Stimulated activated naive CD8-positive, alpha-beta T cell treated with anti-CD3 and anti-CD28 coated beads, Interleukin-15, Interleukin-2, amounts not matched to agents 100 ng/mL and 50 ng/mL, for 24 hours (primary cell): Measurements from ENCODE around the gene STX1B.

Experiments
- H3K27ac Mint-ChIP-seq: one replicate; pipeline ENCODE4 v1.8.0; 2021; ENCODE audit warnings: mild to moderate bottlenecking, mixed read lengths
- H3K27me3 Mint-ChIP-seq: one replicate; pipeline ENCODE4 v1.8.0; 2021; ENCODE audit warnings: mixed read lengths
- H3K36me3 Mint-ChIP-seq: one replicate; pipeline ENCODE4 v1.8.0; 2021; ENCODE audit warnings: low read depth, mixed read lengths
- H3K4me1 Mint-ChIP-seq: one replicate; pipeline ENCODE4 v1.8.0; 2021; ENCODE audit warnings: low read depth, mixed read lengths
- H3K4me3 Mint-ChIP-seq: one replicate; pipeline ENCODE4 v1.8.0; 2021; ENCODE audit warnings: mild to moderate bottlenecking, mixed read lengths
- H3K9me3 Mint-ChIP-seq: one replicate; pipeline ENCODE4 v1.8.0; 2021; ENCODE audit warnings: mixed read lengths

STX1B gene

DNA sequence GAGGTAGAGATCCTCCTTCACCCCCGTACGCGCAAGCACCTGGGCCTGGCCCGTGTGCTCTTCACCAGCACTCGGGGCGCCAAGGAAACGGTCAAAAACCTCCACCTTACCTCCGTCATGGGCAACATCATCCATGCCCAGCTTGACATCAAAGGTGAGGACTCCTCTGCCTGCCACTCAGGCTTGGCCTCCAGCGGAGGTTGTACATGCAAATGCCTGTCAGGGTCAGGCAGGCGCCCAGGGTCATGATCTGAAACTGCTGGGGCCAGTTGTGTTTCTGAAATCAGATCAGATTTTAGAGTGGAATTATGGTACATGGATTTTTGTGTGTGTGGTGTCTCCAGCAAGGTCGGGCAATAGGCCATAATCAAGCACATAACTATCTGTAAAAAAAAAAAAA lies 49.1 kb downstream of the STX1B start:
- no peaks in the 10 kb centered on the region for H3K27me3 Mint-ChIP-seq
- no peaks in the 10 kb centered on the region for H3K9me3 Mint-ChIP-seq
- H3K4me3 Mint-ChIP-seq, result no peak overlapping the region
- H3K4me1 Mint-ChIP-seq, result peaks cover 33% of the 10 kb centered on the region
- H3K27ac Mint-ChIP-seq, result no peak overlapping the region
- peaks cover 61% of the 10 kb centered on the region for H3K36me3 Mint-ChIP-seq

DNA sequence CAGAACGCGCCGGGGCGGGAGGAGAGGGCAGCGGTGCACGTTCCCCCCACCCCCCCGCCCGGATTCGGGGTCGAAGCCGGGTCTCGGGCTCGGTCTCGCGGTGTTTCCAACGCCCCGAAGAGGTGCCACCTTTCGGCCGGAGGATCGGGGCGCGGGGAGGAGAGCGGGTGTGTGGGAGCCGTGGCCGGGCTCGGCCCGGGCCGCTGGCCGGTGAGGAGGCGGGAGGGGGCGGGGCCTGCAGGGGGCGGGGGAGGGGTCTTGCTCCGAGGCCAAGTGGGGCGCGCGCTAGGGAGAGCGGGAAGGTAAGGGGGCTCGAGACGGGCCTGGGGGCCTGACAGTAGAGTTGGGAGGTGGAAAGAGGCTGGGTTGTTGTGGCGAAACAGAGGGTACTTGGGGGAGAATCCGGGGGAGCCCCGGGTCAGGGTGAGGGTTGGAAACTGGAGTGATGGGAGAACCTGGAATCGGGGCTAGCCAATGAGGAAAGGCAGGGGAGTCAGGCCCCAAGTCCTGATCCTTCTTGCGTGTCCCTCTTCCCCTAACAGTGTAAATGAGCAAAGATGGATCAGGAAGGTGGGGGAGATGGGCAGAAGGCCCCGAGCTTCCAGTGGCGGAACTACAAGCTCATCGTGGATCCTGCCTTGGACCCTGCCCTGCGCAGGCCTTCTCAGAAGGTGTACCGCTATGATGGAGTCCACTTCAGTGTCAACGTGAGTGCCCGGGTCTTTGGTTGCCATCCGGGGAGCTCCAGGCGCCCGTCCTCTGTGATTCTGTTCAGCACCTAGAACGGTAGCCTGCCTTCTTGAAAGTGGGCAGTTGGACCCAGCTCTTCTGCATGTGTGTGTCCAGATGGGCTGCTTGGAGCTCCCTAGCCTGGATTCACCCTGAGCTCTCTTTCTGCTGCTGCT lies 52.0 kb downstream of the STX1B start:
- peaks cover 39% of the 10 kb centered on the region for H3K4me1 Mint-ChIP-seq
- H3K4me3 Mint-ChIP-seq, result peak overlapping the region; percentile 93
- H3K36me3 Mint-ChIP-seq, result peaks cover 40% of the 10 kb centered on the region
- no peaks in the 10 kb centered on the region for H3K27me3 Mint-ChIP-seq
- no peaks in the 10 kb centered on the region for H3K9me3 Mint-ChIP-seq
- peak overlapping the region; percentile 87 for H3K27ac Mint-ChIP-seq

DNA sequence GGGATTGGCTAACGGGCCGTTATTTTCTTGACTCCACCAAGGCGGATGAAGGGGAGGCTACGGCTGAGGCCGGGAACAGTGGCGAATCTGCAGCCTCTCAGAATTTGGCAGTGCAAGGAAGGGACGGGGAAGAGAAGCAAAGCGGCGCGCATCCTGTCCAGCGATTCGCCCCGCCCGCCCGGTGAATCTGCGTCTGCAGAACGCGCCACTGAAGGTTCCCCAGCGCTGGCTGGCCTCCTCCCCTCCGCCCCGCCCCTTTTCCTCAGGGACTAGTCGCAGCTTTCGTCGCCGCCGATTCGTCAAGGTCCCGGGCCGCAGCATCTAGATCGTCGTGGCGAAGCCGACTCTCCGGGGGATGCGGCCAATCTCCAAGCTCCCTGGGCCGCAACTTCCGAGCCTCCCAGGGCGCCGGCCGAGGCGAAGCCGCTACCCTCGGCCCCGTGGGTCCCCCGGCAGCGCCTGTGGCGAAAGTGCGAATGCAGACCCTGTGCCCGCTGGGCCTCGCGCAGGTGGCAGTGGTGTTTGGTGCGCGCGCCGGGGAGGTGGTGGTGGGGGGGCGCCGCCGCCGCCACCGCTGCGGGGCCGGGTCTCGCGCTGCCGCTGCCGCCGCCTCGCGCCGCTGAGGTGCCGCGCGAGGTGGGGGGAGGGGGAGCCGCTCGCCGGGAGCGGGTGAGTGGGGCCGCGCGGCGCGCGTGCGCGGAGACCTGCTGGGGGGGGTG lies 52.8 kb downstream of the STX1B start, which contains the start of gene SETD1A:
TSS of gene SETD1A (plus strand) at position 299 of the 719 bp plus-strand sequence. CDS start 978 bp downstream, outside the sequence.
- no peaks in the 10 kb centered on the region for H3K9me3 Mint-ChIP-seq
- no peaks in the 10 kb centered on the region for H3K27me3 Mint-ChIP-seq
- peaks cover 39% of the 10 kb centered on the region for H3K4me1 Mint-ChIP-seq
- peak within 1 kb of the TSS; percentile 93 for H3K4me3 Mint-ChIP-seq
- peaks cover 34% of the 10 kb centered on the region for H3K36me3 Mint-ChIP-seq
- peak within 1 kb of the TSS; percentile 100 for H3K27ac Mint-ChIP-seq

DNA sequence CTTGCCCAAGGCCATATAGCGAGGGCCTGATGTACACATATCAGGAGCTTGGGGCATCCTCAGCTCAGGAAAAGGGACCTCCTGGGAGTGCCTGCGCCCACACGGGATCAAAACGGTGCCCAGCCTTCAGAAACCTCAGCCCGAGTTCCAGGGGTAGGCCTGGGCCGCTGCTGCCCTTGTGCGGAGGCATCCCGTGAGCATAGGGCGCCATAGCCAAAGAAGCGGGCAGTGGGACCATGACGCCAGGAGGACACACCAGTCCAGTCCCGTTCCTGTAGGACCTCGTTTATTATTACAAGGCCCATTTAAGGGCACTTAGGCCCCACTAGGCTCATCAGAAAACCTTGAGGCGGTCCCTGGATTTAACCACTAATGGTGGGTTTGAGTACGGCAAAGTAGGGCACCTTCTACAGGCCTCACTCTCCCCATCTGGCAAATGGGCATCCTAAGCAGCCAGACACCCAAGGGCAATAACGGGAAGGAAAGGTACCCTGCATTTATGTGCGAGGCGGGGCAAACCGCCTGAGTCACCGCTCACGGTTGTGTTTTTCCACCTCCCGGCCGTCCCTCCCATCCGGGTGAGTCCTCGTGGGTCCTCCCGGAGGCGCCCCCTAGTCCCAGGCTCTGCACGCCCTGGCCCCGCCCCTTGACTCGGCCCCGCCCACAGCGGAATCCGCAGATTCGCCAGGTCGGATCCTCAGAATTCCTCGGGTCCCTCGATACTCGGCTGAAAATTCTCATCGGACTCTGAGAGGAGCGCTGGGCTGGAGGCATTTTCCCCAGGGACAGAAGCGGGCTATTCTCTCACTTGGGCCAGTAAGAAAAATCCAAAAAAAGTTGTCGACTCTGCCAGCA lies 53.6 kb downstream of the STX1B start:
- peaks cover 27% of the 10 kb centered on the region for H3K36me3 Mint-ChIP-seq
- H3K4me3 Mint-ChIP-seq, result peak overlapping the region; percentile 92
- H3K27me3 Mint-ChIP-seq, result no peaks in the 10 kb centered on the region
- peak overlapping the region; percentile 100 for H3K27ac Mint-ChIP-seq
- H3K9me3 Mint-ChIP-seq, result no peaks in the 10 kb centered on the region
- peaks cover 39% of the 10 kb centered on the region for H3K4me1 Mint-ChIP-seq

DNA sequence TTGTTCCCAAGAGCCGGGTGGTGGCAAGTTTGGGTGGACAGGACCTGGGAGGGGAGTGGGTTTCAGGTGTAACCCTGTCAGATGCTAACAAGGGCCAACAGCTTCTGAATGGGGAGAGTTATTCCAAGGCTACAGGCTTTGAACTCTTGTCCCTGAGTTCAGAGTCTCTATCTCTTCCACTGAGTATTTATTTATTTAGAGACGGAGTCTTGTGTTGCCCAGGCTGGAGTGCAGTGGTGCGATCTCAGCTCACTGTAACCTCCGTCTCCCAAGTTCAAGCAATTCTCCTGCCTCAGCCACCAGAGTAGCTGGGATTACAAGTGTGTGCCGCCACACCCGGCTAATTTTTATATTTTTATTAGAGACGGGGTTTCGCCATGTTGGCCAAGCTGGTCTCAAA lies 55.4 kb downstream of the STX1B start:
- peaks cover 12% of the 10 kb centered on the region for H3K36me3 Mint-ChIP-seq
- no peaks in the 10 kb centered on the region for H3K9me3 Mint-ChIP-seq
- no peaks in the 10 kb centered on the region for H3K27me3 Mint-ChIP-seq
- no peak overlapping the region for H3K27ac Mint-ChIP-seq
- peaks cover 41% of the 10 kb centered on the region for H3K4me1 Mint-ChIP-seq
- H3K4me3 Mint-ChIP-seq, result no peak overlapping the region

DNA sequence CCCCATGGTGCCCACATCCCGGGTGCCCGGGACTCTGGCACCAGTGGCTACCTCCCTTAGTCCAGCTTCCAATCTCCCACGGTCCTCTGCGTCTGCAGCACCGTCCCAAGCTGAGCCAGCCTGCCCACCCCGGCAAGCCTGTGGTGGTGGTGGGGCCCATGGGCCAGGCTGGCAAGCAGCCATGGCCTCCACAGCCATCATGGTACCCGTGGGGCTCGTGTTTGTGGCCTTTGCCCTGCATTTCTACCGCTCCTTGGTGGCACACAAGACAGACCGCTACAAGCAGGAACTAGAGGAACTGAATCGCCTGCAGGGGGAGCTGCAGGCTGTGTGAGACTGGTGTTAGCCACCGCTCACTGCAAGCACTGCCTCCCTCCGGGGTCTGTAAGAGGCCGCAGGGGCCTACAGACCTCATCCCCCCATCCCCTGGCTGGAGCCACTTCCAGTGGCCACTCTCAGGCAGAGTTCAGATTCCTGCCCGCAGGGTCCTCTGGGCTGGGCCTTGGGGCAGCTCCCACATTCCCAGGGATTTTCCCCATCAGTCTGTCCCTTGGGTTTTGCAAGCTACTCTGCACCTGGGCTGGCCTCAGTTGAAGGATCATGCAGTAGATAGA lies 56.8 kb downstream of the STX1B start:
- no peak overlapping the region for H3K27ac Mint-ChIP-seq
- no peaks in the 10 kb centered on the region for H3K27me3 Mint-ChIP-seq
- peaks cover 36% of the 10 kb centered on the region for H3K4me1 Mint-ChIP-seq
- no peaks in the 10 kb centered on the region for H3K36me3 Mint-ChIP-seq
- H3K9me3 Mint-ChIP-seq, result no peaks in the 10 kb centered on the region
- no peak overlapping the region for H3K4me3 Mint-ChIP-seq

DNA sequence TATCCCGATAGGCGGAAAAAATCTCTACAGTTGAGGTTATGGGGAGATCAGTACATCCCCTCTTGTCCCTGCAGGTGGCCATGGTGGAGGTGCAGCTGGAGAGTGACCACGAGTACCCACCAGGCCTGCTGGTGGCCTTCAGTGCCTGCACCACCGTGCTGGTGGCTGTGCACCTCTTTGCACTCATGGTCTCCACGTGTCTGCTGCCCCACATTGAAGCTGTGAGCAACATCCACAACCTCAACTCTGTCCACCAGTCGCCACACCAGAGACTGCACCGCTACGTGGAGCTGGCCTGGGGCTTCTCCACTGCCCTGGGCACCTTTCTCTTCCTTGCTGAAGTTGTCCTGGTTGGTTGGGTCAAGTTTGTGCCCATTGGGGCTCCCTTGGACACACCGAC lies 57.3 kb downstream of the STX1B start:
- peaks cover 33% of the 10 kb centered on the region for H3K4me1 Mint-ChIP-seq
- H3K9me3 Mint-ChIP-seq, result no peaks in the 10 kb centered on the region

DNA sequence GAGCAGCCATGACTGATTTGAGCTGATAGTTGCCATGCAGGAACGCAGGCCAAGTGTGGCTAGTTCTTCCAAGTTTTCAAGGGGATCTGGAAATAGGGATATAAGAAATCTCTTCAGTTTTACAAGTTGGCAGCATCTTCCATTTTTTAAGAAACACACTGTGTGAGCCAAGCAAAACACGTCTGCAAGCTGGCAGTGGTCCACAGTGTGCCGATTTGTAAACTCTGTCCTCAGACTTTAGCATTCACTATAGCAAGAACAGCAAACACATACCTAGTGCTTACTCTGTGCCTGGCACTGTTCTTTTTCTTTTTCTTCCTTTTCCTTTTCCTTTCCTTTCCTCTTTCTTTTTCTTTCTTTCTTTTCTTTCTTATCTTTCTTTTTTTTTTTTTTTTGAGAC lies 58.7 kb downstream of the STX1B start:
- H3K36me3 Mint-ChIP-seq, result no peaks in the 10 kb centered on the region
- no peaks in the 10 kb centered on the region for H3K27me3 Mint-ChIP-seq
- H3K9me3 Mint-ChIP-seq, result no peaks in the 10 kb centered on the region
- peaks cover 26% of the 10 kb centered on the region for H3K4me1 Mint-ChIP-seq
- no peak overlapping the region for H3K27ac Mint-ChIP-seq
- H3K4me3 Mint-ChIP-seq, result no peak overlapping the region

More for the DNA sequence above, 57.3 kb downstream of the STX1B start:
- H3K27me3 Mint-ChIP-seq, result no peaks in the 10 kb centered on the region
- no peaks in the 10 kb centered on the region for H3K36me3 Mint-ChIP-seq
- no peak overlapping the region for H3K4me3 Mint-ChIP-seq
- no peak overlapping the region for H3K27ac Mint-ChIP-seq

DNA sequence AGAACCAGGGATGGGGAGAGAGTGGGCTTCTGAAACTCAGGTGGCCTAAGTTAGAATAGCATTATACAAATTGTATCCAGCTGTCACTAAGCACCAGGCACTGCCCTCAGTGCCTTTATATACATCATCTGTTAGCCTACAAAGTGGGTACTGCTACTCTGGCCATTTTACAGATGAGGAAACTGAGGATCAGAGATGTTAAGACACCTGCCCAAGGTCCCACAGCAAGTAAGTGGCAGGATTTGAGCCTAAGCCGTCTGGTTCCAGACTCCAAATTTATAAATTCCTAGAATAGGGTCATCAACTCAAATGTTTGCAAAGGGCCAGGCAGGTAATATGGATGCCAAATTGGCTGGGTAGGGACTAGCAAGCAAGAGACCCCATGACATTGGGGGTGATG lies 59.2 kb downstream of the STX1B start:
- Mint-ChIP-seq H3K36me3 (no peaks in the 10 kb centered on the region), H3K27ac (no peak overlapping the region), H3K4me1 (peaks cover 20% of the 10 kb centered on the region), H3K4me3 (no peak overlapping the region), H3K27me3 (no peaks in the 10 kb centered on the region), H3K9me3 (no peaks in the 10 kb centered on the region)

DNA sequence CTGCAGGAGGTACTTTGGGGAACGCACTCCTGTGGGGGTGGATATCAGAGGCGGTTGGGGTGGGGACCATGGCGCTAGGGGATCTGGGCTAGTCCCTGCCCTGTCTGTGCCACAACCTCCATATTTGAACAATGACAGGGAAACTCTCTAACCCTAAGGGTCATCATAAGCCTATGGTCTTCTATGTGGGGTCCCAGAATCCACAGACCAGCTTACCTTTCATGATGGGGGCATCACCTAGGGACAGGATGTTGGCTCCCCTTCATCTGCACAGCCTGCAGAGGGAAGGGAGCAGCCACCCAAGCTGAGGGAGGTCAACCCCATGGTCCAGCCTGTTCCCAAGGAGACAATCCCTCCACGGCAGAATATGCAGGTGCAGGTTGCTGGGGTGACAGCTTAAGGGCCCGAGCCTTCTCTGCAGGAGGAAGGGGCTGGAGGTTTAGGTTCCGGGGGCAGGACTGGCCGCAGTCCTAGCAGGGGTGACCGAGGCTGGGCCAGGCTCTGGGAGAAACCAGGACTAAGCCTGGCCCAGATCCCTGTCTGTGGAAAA lies 59.8 kb downstream of the STX1B start:
- H3K9me3 Mint-ChIP-seq, result no peaks in the 10 kb centered on the region
- peaks cover 16% of the 10 kb centered on the region for H3K4me1 Mint-ChIP-seq
- H3K36me3 Mint-ChIP-seq, result no peaks in the 10 kb centered on the region
- H3K4me3 Mint-ChIP-seq, result peak overlapping the region; percentile 86
- H3K27me3 Mint-ChIP-seq, result no peaks in the 10 kb centered on the region
- peak overlapping the region; percentile 81 for H3K27ac Mint-ChIP-seq

DNA sequence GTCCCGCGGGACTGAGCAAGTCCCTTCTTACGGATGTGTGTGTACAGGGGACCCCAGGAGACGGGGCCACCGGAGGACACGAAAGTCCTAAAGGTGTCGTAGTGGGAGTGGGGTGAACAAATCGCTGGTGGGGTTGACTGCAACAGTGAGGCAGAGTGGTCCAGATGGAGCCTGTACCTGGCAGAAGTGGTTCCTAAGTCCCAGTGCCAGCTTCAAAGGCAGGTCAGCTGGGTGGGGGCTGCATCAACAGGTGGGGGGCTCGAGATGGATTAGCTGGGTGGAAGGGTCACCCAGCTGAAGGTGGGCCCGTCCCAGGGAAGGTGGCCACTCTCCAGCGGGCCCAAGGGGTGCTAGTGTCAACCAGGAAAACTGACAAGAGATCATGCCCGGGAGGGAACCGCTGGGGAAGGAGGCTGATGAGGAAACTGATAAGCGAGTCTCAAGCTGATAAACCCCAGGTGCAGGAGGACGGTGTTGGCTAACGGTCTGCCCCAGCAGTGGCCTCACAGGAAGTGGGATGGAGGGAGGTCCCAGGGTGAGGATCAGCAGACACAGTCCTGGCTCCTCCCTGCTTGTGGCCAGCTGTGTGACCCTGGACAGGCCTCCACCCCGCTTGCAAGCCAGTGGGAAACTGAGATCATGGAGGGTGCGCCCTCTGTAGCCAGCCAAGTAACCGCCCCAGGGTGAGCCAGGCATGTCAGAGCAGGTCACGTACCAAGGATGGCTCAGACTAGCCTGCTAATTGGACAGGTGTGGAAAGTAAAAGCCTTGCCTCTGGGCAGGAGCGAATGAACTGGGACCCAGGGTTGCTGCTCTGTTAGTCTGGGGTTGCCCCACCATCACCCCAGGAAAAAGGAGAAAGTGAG lies 60.6 kb downstream of the STX1B start:
- Mint-ChIP-seq H3K4me3 (peak overlapping the region; percentile 86), H3K9me3 (no peaks in the 10 kb centered on the region), H3K36me3 (no peaks in the 10 kb centered on the region), H3K27ac (peak overlapping the region; percentile 81), H3K4me1 (peaks cover 16% of the 10 kb centered on the region), H3K27me3 (no peaks in the 10 kb centered on the region)

DNA sequence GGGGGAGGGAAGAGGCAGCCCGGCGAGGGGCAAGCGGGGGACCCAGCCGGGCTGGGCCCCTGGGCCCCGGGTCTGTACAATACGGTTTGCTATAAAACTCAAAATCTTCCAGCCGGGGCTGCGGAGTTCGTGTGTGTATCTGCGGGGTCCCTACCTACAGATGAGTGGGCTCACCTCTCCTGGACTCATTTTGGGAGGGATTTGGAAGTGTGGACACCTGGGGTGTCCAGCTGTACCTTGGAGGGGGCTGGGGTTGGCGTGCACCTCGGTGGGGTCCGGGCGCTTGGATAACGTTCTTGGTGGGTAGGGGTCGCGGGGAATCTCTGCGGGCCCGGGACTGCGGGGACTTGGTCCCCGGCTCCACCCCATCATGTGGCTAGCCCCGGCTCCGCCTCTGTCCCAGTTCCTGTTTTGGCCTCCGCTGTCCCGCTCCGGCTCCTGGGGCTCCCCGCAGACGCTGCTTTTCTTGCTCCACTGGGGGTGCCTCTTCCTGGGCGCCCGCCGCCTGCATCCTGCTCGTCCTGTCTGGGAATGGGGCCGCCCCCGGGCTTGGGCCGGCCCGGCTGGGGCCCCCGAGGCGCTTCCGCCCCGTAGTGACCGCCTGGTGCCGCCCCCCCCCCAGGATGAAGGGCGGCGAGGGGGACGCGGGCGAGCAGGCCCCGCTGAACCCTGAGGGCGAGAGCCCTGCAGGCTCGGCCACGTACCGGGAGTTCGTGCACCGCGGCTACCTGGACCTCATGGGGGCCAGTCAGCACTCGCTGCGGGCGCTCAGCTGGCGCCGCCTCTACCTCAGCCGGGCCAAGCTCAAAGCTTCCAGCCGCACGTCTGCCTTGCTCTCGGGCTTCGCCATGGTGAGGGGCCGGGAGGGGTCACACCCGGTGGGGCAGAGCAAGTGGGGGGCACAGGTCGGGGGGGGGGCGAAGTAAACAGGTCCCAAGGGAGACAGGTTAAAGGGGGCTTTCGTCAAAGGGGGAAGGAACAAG lies 61.5 kb downstream of the STX1B start, which contains the start of gene ORAI3:
TSS of gene ORAI3 (plus strand) at position 402 of the 983 bp plus-strand sequence. CDS start at position 624, 222 bp downstream.
- H3K4me1 Mint-ChIP-seq, result peaks cover 16% of the 10 kb centered on the region
- H3K27me3 Mint-ChIP-seq, result no peaks in the 10 kb centered on the region
- peak within 1 kb of the TSS; percentile 86 for H3K4me3 Mint-ChIP-seq
- H3K36me3 Mint-ChIP-seq, result peaks cover 7% of the 10 kb centered on the region
- no peaks in the 10 kb centered on the region for H3K9me3 Mint-ChIP-seq
- H3K27ac Mint-ChIP-seq, result peak within 1 kb of the TSS; percentile 81
